NCI-H524 treated with DMSO at 0.1 percent for 48 hours (cell line): ENCODE results near the gene TSPAN14.

Source experiments
- DNase-seq: peaks from one replicate; lab custom pipeline; 2025; lab: John Stamatoyannopoulos, UW

The TSPAN14 gene

DNA sequence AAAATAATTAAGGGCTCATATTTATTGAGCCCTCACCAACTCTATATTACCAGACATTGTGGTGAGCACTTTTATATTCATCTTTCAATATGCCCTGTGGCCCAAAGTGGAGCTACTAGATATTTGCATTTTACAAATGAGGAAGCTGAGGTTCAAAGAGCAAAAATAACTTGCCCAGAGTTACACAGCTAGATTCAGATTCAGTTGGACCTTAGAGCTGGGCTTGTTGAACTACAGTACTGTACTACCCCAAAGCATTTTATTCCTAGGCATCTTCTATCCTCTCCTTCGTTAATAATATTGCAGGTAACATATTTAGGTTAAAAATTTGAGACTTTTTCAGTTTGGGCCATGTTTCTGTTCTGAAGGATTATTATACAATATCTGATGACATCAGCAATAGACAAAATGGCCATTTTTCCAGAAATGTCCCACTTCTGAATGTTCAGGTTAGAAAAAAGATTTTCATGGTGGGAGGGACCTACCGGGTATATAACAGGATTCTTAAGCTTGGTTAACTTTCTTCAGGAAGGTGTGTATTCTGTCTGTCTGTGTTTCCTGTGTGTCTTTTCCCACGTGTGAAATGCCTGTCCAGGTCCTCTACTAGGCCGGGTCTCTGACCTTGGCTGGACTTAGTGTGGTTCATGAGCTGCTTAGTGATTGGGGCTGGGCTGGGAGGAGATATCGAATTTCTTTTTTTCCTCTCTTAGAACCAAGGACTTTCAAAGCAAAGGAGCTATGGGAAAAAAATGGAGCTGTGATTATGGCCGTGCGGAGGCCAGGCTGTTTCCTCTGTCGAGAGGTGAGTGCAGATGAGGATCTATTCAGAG is 32.2 kb upstream of the TSPAN14 start:
- no peak for DNase-seq

DNA sequence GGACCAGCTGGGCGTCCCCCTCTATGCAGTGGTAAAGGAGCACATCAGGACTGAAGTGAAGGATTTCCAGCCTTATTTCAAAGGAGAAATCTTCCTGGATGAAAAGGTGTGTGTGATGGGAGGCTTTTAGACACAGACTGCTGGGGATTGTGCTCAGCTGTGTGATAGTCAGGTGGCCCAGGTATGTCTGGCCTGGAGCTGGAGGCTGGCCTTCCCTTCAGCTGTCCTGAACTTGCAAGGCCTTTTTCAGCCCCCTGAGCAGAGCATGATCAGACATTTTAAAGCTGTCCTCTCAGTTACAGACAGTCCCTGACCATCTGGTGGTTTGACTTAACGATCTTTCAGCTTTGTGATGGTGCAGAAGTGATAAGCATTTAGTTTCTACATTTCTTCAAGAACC is 28.2 kb upstream of the TSPAN14 start:
- DNase-seq, result no peak

DNA sequence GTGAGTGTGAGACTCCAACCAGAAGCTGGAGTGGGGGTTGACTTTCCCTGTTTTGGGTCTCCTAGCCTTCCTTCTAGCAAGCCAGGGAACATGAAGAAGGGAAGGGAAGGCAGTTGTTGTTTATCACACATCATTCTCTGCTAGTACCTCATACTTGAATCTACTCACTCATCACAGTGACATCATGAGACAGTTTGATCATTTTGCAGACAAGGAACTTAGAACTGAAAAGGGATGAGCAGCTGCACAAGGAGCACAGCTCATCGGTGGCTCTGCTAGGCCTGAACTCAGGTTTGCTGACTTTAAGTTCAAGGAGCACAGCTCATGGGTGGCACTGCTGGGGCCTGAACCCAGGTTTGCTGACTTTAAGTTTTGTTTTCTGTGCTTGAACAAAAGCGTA is 26.6 kb upstream of the TSPAN14 start:
- no peak for DNase-seq

DNA sequence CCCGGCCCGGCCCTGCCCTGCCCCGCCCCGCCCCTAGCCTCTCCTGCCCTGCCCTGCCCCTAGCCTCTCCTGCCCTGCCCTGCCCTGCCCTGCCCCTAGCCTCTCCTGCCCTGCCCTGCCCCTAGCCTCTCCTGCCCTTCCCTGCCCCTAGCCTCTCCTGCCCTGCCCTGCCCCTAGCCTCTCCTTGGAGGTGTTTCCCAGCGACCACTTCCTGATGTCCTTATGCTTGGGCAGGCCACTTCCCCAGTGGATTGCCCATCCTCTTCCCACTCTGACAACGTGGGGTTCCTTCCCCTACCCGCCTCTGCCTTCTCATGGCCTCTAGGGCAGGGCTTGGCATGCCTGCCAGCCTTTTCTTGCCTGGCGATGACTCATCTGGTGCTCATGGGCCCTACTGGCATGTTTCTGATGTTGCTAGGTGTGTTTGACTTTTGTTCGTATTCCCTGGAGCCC is 24.6 kb upstream of the TSPAN14 start:
- no peak for DNase-seq

DNA sequence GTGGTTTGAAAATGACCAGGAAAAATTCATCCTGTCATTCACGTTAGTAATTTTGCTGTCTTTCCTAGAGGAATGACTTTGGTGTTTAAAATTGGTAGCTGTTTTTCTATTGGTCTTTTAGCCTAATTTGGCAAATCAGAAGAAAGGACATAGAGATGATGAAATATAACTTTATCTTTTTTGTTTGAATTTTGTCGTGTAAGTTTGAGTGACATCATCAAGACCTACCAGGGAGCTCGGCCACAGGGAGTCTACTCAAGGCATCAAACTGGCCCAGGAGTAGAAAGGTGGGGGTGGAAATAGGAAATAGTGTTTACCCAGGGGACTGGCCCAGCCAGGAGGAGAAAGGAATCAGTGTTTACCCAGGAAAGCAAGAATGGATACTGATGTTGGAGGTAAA is 21.0 kb upstream of the TSPAN14 start:
- no peak for DNase-seq

DNA sequence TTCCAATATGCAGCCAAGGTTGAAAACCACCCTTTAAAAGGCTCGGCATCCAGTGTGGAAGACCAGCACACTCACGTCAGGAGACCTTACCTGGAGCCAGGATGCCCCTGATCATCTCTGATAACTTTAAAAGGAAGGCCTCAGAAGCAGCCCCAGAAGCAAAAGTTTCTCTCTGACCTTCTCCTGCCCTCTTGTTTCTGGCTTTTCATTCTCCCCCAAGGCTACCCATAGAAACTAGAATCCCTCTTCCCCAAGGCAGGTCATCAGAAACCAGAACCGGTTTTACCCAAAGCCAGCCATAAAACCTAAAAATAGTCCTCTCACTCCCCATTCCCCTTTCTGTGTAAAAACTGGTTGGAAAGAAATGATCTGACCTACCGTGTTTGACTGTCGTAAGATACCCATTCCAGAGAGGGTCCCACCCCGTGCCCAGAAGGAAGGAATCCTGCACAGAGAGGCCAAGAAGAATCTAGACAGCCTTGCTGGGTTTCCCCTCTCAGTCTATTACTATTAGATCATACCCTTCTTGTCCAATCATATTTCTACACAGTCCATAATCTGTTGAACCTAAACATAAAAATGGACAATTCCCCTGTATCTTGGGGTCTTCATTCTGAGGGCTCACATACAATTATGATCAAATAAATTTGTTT is 17.5 kb upstream of the TSPAN14 start:
- DNase-seq, result no peak

DNA sequence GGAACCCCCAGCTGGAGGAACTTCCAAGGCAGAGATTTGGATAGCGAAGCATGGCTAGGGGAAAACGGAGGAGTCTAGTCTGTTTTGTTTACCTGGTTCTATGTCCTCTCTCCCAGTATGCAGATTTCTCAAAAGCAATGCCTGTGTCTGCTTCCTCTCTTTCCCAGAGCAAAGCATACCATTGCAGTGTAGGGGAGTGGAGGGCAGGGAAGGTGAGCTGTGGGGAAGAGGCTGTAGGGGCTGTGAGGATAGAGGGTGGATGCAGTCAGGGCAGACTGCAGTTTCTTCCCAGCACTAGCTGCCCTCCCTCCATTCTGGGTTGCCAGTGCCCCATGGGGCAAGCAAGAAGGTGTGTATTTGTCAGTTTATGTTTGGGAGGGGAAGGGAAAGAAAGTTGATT is 16.9 kb upstream of the TSPAN14 start:
- DNase-seq, result no peak

DNA sequence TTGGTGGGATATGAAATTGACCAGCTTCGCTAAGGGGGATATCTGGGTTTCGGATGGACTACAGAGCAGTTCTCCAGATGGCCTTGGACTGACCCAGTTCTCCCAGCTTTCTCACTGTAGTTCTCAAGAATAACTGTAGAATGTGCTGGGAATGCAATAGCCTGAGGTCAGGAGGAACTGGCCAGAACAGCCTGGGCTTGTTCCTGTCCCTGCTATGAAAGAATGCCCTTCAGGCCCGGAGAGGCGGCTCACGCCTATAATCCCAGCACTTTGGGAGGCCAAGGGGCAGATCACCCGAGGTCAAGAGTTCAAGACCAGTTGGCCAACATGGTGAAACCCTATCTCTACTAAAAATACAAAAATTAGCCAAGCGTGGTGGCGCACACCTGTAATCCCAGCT is 12.3 kb upstream of the TSPAN14 start:
- DNase-seq, result no peak

DNA sequence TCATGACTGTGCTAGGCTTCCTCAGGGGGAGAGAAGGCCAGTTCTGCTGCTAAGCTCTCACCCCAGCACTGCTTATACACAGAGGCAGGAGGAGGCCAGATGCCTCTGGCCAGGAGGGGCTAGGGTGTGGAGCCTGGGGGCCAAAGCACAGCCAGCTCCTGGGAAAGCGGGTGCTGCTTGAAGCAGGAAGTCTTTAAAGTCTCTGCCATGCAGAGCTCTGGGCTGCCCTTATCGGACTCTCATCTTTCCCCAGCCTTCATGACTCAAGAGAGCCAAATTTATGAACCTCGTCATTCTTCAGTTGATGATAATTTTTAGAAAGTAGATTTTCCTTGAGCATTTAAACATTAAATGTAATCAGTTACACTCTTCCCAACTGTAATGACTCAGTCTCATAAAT is 11.2 kb upstream of the TSPAN14 start:
- no peak for DNase-seq

DNA sequence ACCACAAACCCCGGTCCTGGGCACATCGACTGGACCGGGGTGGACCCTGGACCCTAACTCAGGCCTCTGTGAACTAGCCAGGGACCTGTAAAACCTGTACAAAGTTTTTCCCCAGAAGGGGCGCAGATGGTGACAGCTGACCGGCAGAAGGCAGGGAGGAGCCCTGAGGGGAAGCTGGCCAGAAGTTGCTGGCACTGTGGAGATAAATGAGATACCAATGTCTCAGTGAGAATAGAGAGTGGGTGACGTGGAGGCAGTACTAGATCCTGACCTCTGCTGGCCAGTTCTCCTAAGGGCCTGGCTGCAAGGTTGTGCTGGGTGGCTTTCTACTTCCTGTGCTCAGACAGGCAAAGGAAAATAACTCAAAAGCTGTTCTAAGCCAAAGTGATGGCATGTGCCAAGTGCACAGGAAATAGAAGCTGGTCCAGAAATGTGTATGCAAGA is 10.6 kb upstream of the TSPAN14 start:
- DNase-seq, result no peak

DNA sequence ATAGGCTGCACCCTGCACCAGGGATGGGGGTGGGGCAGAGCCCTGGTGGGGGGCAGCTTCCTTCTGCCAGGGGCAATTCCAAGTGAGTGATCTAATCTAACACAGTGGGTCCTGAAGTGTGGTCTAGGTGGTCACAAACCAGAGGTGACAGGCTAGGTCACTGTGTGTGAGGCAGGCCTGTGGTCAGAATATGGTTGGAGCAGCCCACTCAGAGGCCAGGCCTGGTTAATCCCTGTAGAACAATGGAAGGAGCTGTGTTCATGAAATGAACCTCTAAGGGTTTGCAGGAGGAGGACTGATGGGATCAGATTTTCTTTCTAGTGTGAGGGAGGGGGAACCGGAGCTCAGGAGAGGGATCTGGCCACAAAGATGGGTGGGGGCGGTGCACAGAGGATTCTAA is 10.0 kb upstream of the TSPAN14 start:
- no peak for DNase-seq

DNA sequence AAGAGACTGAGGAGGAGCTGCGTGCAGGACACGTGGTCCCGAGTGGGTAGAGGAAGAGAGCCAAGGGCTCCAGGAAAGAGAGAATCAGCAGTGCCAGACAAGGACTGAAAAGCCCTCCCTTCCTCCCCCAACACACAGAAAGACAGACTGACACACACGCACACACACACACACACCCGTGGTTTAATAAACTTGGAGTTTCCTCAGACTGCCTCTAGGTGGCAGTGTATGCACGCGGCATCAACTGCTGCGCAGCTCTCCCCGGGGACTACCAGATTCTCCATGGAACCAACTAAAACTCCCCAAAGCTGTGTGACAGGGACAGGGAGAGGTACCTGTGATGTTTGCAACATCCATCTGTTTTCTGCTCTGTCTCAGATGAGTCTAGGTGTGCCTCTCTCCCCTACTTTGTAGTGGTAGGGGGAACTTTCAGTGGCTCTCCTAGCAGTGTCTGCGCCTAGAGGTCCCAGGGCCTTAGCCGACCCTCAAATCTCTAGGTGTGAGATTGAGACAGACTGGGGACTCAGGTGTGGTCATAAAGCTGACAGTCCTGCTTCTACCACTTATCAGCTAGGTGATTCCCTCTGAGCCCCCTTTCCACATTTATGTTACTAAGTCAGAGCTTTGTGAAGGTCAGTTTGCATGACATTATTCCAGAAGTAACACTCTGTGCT is 9.3 kb upstream of the TSPAN14 start:
- peak; percentile 29 for DNase-seq

DNA sequence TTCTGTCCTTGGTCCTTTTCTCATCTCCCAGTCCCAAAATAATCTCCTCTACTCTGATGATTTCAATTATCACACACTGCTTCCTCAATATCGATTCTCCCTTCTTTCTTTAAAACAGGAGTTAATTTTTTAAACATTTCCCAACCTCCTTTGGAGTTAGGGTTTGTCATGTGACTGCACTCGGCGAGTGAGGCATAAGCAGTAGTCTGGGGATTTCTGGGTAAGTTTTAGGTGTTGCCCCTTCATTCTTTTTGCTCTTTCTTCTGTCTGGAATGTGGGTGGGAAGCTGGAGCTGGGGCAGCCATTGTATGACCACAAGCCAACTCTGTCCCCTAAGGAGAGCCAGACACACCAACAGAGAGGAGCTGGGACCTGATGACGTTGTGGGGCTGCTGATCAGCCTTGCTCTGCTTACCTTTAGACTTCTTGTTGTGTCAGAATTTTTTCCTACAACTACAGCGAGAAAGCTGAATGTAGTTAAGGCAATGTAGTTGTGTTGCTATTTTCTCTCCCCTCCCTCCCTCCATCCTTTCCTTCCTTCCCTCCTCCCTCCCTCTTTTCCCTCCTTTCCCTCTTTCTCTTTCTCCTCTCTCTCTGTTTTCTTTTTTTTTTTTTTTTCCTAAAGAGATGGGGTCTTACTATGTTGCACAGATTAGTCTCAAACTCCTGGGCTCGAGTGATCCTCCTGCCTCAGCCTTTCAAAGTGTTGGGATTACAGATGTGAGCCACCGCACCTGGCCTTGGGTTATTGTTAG is 6.5 kb upstream of the TSPAN14 start:
- no peak for DNase-seq

DNA sequence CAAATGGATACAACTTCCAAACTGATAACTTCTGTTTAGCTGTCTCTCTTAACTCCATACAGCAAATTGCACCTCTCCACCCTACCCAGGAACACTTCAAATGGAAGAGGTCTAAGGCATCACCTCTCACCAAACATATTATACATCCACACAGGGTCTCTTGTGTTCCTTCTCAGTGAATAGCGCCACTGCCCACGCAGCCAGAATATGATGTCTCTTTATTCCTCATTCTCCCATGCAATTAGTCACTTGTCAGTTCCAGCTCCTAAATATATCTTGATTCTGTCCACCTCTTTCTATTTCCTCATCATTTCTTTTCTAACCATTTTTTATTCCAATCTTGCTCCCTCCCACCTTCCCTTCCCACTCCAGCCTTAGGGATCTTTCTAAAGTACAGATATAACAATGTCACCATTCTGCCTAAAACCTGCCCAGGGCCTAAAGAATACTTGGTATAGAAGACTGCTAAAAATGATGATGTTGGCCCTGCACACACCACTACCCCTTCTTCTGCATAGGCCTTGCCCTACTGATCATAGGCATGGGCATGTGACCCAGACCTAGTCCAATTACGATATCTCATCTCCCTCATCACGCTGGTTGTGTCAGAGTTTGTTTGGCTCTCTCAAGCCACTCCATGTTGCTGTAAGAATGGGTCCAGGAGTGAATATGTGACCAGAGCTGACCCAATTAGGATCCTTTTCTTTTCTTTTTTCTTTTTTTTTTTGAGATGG is 5.7 kb upstream of the TSPAN14 start:
- DNase-seq, result no peak

DNA sequence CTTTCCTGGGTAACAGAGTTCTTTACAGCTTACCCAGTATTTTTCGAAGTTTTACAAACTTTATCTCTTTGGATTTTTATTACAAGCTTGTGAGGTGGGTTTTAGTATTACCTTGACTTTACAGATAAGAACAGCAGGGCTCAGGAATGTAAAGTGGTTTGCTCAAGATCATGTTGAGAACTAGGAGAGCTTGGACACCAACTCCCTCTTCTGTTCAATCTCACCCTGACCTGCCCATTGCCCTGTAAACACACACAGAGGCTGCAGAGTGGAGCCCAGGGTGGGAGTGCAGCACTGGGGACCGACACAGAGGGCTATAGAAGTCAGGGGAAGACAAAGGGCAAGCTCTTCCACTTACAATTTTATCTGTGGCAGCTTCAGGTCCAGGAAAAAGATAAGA is 4.6 kb upstream of the TSPAN14 start:
- no peak for DNase-seq

DNA sequence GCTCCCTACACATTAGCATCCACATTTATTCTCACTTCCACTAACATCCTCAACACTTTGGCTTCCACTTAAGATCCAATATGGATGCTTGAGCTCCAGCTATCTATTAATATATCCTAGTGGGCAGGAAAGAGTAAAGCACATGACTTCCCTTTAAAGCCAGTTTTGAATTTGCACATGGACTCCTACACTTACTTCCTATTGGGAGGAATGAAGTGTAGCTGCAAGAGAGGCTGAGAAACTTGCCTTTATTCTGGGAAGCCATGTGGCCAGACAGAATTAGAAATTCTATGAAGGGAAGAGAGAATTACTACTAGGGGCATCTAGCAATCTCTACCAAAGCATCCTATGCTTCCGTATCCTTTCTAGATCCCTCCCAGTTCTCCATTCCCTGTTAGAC is 3.0 kb upstream of the TSPAN14 start:
- DNase-seq, result no peak

DNA sequence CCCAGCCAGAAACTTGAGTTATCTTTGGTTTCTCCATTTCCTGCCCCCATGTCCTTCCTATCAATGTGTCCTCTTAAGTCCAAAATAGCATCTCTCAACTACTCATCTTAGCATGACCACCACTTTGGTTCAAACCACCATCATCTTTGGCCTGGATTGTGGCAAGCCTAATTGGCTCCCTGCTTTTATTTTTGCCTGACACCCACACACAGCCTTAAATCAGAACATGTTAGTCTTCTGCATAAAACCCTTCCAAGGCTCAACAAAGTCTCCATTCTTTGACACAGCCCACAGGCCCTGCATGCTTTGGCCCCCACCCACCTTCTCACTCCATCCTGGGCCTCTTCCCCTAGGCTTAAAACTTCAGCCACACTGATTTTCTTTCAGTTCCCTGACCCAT is 2.0 kb upstream of the TSPAN14 start:
- DNase-seq, result no peak

DNA sequence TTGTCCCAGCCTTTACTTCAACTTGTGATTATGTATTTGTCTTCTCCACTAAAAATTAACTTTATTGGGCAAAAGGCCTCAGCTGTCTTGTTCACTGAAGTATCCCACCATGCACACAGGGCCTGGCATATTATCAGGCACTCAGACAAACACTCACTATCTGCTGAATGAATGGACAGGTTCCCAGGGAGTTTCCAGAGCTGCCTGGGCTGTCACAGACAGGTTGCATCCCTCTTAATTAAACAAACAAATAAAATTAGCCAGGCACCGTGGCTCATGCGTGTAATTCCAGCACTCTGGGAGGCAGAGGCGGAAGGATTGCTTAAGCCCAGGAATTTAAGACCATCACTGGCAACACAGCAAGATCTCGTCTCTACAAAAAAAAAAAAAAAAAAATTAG is 1.5 kb upstream of the TSPAN14 start:
- DNase-seq, result no peak

DNA sequence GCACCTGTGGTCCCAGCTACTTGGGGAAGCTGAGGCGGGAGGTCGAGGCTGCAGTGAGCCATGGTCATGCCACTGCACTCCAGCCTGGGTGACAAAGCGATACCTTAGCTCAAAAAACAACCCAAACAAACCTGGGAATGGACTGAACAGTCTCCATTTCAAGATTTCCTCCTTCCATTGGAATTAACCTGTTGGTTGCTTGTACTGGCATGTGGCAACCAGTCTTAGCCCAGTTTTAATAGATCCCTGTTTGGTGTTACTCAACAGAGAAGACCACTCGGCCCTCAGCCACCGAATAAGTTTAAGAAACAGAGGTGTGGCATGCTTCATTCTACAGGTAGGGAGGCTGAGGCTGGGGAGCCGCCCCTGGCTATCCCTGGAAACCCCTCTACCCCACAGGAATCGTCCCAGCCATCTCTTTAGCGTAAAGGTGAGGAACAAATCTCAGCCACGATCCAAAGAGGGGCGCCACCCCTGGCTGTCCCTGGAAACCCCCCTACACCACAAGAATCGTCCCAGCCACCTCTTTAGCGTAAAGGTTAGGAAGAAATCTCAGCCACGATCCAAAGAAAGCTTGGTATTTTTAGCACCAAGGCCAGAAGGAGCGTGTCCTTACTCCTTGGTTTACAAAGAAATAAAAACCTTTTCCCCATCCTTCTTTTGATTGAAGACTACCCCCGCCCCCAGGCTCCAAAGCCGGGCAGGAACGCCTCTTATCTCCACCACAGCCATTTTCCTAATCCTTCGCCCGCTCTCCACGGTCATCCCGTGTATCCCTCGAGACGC is 861 bp upstream of the TSPAN14 start:
- no peak for DNase-seq

DNA sequence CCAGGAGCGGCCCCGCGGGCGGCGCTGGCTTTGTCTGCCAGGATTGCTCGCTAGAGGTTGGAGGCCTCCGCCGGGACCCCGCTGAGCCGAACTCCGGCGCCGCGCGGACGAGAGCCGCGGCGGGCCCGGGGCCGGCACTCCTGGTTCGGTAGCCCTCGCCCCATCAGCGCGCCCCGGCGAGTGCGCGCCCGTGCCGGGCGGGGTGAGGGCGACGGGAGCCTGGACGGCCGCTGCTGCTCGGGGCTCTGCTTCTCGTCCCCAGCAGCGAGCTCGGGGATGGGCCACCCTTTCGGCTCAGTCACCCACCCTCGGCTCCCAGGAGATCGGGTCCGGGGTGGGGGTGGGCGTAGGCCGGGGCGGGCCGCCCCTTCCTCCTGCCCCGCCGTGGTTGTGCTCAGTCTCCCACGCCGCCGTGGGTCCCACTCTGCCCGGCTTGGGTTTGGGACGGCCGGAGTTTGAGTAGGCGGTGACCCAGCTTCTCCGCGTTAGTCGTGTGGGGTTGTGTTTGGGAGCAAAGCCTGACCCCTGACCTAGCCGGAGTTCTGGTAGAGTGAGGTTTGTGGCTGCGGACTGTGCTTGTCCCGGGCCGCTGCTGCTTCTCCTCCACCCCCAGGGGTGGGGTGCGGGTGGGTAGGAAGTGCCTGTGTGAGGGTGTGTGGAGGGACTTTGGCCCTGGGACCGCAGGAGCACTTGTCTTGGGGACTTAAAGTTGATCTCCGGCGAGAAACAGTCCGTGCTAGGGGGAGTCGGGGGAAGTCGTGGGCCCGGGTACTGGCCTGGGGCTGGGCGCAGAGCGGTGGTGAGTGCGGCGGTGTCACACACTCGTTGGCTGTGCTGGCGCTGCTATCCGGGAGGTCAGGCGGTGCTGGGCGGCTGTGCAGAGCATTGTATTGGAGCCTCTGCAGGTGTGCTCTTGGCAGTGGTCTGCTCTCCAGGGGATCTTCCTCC is 677 bp downstream of the TSPAN14 start:
- DNase-seq, result no peak
